ENCODE data around the gene CALU.

CALU gene

DNA sequence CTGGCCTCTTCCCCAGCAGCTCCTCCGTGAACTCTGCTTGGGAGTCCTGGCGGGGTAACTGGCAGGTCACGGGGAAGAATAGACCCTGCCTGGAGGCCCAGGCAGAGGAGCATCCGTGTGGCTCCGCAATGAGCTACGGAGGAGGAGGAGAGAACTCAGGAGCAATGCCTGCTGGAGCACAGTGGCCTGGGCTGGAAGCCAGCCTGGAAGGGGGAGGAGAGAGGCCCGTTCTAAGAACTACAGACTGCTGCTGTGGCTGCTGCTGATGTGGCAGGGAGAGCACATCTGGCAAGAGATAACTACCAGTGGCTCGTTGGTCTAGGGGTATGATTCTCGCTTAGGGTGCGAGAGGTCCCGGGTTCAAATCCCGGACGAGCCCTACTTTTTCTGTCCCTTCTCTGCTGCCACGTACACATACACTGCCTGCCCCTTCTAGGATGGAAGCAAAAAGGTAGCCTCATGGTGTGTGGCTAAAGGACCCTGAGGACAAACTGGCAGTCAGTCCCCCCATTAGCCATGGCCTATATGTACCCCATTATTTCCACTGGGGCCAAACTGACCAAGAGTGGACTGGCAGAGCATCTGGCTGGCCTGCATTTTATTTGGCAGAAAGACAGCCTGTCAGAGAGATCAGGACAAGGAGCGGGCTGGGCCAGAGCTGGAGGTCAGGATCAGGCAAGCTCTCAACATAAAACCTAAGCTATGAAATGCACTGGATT, 44.1 kb downstream of the CALU start:
- POLR2A ChIA-PET: no interaction called here
- CTCF ChIA-PET: no interaction called here
- DNase-seq (ENCODE audit: extremely low spot score): no peak
- TF ChIP-seq, protein P1, sequence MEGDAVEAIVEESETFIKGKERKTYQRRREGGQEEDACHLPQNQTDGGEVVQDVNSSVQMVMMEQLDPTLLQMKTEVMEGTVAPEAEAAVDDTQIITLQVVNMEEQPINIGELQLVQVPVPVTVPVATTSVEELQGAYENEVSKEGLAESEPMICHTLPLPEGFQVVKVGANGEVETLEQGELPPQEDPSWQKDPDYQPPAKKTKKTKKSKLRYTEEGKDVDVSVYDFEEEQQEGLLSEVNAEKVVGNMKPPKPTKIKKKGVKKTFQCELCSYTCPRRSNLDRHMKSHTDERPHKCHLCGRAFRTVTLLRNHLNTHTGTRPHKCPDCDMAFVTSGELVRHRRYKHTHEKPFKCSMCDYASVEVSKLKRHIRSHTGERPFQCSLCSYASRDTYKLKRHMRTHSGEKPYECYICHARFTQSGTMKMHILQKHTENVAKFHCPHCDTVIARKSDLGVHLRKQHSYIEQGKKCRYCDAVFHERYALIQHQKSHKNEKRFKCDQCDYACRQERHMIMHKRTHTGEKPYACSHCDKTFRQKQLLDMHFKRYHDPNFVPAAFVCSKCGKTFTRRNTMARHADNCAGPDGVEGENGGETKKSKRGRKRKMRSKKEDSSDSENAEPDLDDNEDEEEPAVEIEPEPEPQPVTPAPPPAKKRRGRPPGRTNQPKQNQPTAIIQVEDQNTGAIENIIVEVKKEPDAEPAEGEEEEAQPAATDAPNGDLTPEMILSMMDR (IDR thresholded peaks at IDR 0.05; ENCODE audit: control extremely low read depth, extremely low read depth, low read depth, missing control alignments): no peak

DNA sequence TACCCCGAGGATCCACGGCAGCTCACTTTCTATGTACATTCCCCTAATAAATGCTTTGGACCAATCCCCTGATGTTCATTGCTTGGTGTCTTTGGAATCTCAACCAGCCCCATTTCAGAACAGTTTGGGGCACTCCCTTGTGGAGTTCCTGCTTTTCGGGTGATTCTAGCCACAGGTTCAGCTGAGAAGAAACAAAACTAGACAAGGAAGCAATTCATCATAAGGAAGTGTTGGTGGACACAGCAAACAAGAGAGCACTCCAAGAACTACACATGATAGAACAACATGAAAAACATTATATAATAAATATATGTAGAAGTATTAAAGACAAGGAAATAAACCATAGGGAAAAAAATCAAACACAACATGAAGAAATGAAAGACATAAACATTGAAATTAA, 46.6 kb downstream of the CALU start:
- ChIA-PET POLR2A (no interaction called here), CTCF (interaction anchor here (1.1 to 2.1 kb wide), 5 partner anchors 11 to 98 kb away, joined by 3 to 7 read pairs (median 5); no protein-coding TSS in a partner anchor)
- DNase-seq (ENCODE audit: extremely low spot score): no peak
- TF ChIP-seq, protein P1 (IDR thresholded peaks at IDR 0.05; ENCODE audit: control extremely low read depth, extremely low read depth, low read depth, missing control alignments): no peak

DNA sequence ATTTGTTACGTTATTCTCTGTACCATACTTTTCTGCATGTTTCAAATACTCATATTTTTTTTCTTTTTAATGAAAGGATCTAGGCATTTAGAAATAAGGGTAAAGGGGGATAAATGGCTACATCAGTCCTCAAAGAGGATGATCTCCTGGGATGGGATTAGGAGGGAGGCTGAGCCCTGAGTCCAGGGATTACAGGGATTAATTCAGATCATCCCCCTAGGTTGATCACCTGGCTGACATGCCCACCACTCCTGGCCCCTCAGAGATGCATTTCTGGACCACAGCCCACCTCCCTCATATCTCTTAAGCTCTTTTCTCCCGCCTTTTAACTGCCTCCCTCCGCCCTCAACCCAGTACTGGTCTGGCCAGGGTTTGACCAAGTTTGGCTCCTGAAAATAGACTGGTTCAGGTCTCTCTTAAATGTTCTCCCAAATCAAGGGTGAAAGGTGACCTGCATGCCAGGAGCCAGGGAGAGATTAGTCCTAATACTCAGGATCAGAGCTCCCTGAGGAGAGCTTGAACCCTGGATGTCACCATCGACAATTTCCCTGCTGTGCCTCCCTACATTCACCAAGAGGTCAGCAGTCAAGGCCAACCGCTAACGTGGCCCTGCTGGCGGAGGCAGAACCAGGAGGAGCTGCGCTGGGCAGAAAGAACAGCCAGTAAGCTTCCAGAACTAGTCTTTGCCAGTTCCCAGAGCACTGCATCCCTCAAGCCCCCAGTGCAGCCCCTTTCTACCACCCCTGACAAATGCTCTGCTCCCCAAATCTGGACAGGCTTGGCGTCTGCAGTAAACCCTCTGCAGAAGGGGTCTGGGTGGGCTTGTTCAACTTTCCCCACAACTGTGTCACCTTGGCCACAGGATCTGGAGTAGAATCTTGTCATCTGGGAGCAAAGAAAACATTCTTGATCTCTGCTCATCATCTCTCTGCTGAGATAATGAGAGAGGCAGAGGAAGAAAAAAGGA, 49.6 kb downstream of the CALU start:
- ChIA-PET POLR2A (interaction anchor here (0.6 kb wide), 1 partner anchor 310 kb away, joined by 3 read pairs; no protein-coding TSS in a partner anchor), CTCF (no interaction called here)
- TF ChIP-seq, protein P1 (IDR thresholded peaks at IDR 0.05; ENCODE audit: control extremely low read depth, extremely low read depth, low read depth, missing control alignments): no peak
- no peak for DNase-seq (ENCODE audit: extremely low spot score)

DNA sequence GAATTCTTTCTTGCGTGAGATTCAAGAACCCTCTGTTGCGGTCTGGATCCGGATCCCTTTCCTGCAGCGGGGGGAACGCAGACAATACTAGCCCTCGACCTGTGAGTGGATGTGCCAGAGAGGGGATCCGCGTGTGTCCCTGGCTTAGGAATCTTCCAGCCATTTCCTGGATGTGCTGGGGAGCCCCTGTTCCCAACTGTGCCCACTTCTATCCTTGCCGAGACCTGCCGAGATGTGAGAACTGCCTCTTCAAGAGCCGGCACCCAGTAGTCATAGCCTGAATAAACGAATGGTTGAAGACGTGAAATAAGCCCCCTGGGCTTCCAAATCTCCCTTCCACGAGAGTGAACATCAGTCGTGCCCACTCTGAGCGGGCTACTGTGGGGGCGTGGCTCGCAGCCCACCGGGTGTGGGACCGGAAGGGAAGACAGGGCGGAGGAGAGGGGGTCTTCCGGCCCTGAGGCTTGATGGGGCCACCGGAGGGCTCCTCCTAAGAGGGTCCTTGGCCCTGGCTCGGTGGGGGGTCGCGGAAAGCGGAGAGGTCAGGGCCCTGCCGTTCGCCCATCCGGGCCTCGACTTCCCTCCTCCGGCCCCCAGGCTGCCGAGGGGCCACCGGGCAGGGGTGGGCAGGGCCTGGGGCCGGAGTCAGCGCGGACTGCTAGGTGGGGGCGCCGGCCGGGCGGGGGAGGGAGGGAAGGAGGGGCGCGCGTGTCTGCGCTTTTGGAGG, 51.3 kb downstream of the CALU start:
- ChIA-PET CTCF (no interaction called here), POLR2A (no interaction called here)
- TF ChIP-seq, protein P1 (IDR thresholded peaks at IDR 0.05; ENCODE audit: control extremely low read depth, extremely low read depth, low read depth, missing control alignments): no peak
- no peak for DNase-seq (ENCODE audit: extremely low spot score)

DNA sequence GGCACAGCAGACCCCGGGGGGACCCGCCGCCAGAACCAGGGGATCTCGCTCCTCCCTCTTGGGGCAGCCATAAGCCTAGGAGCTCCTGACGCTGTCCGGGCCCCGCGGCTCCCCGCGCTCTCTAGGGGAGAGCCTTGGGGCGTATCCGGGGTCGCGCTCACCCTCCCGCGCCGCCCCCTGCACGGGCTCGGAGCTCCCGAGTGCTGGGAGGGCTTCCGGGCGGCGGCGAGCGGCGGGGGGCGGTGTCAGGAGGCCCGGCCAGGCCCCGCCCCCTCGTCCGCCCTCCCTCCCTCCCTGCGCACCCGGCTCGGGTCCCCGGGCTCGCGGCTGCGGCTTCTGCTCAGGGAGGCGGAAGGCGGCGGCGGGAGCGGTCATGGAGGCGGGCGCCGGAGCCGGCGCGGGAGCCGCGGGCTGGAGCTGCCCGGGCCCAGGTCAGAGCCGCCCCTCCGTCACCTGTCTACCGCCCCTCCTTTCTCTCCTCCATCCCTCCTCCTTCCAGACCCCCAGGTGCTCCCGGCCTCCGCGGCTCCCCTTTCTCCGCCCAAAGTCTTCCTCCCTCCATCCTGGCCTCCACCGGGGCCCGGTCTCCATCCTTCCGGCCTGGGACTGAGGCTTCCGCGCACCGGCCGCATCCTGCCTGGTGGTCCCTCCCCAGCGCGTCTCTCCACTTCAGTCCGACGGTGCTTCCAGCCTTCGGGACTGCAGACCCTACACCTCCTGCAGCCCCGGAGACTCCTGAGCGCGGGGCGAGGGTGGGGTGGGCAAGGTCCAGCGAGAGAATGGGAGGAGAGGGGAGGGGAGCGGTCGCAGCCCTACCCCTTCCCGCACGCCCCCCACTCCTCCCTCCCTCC, 52.2 kb downstream of the CALU start, which contains the start of gene CCDC136:
Gene CCDC136 (plus strand): TSS at position 848 of the 851 bp plus-strand sequence. CDS start 444 bp downstream, outside the sequence.
- ChIA-PET CTCF (no interaction called here), POLR2A (no interaction called here)
- DNase-seq (ENCODE audit: extremely low spot score): peak; percentile 92
- TF ChIP-seq, protein P1 (IDR thresholded peaks at IDR 0.05; ENCODE audit: control extremely low read depth, extremely low read depth, low read depth, missing control alignments): no peak
